Naive thymus-derived CD4-positive, alpha-beta T cell (primary cell): ENCODE data around the gene TMEM178B. TPM values are rescaled to one million over a fixed set of nuclear protein-coding genes. Genes with fewer than 3 reads are reported as not detected.

Source experiments
- ATAC-seq: fragments of 150-1000 bp; cut with Tn5 transposase; 2 replicates; pipeline ENCODE4 v1.10.0; 2021; ENCODE audit warnings: mild to moderate bottlenecking, moderate library complexity
- CTCF ChIA-PET: fragments of 350-600 bp; sonication (Branson Sonifier 250); formaldehyde crosslinking; loops from one replicate; lab custom pipeline; 2021; ENCODE audit warnings: antibody characterized with exemption; lab: Charles Lee
- POLR2A ChIA-PET: fragments of 350-600 bp; sonication (Branson Sonifier 250); formaldehyde crosslinking; loops from one replicate; lab custom pipeline; 2021; ENCODE audit warnings: antibody characterized with exemption, inconsistent platforms; lab: Charles Lee
- DNase-seq, 9 donors: peaks; one replicate each; pipeline versions ENCODE4 v3.0.0 to v3.0.0-alpha.2; 2020 to 2022; ENCODE audit warnings: mixed read lengths in 1 of 9
- H3K27ac ChIP-seq: one replicate; pipeline ENCODE4 v1.7.0; 2013; ENCODE audit warnings: mild to moderate bottlenecking, low read depth, low read length, moderate library complexity
- H3K27me3 ChIP-seq, 2 donors: one replicate each; pipeline ENCODE4 v1.7.0; 2013; ENCODE audit warnings: low read length in 2 of 2, mild to moderate bottlenecking in 2 of 2, moderate library complexity in 2 of 2; ENCODE audit not compliant: control insufficient read depth in 2 of 2, insufficient read depth in 2 of 2
- H3K36me3 ChIP-seq, 3 experiments: 1 replicate in 2 of 3; 2 replicates in 1 of 3; pipeline ENCODE4 v1.7.0; 2013; ENCODE audit warnings: low read length in 3 of 3, mild to moderate bottlenecking in 3 of 3, moderate library complexity in 1 of 3; ENCODE audit not compliant: insufficient read depth in 3 of 3, control insufficient read depth in 2 of 3
- H3K4me1 ChIP-seq, 2 donors: one replicate each; pipeline ENCODE4 v1.7.0; 2013; ENCODE audit warnings: low read length in 2 of 2, mild to moderate bottlenecking in 2 of 2, moderate library complexity in 1 of 2; ENCODE audit not compliant: control insufficient read depth in 2 of 2, insufficient read depth in 2 of 2
- H3K4me3 ChIP-seq: 2 replicates; pipeline ENCODE4 v1.7.0; 2013; ENCODE audit warnings: mild to moderate bottlenecking, low read length
- H3K9me3 ChIP-seq, 3 experiments: 1 replicate in 2 of 3; 2 replicates in 1 of 3; pipeline ENCODE4 v1.7.0; 2013; ENCODE audit warnings: low read length in 3 of 3; ENCODE audit not compliant: control insufficient read depth in 2 of 3
- H3K27ac Mint-ChIP-seq, 9 donors: one replicate each; pipeline ENCODE4 v1.8.0; 2020 to 2022; ENCODE audit warnings: mixed read lengths in 9 of 9, mild to moderate bottlenecking in 8 of 9, moderate library complexity in 5 of 9, inconsistent platforms in 2 of 9
- H3K27me3 Mint-ChIP-seq, 5 donors: one replicate each; pipeline ENCODE4 v1.8.0; 2021 to 2022; ENCODE audit warnings: mixed read lengths in 5 of 5, mild to moderate bottlenecking in 1 of 5
- H3K36me3 Mint-ChIP-seq, 5 donors: one replicate each; pipeline ENCODE4 v1.8.0; 2020 to 2022; ENCODE audit warnings: mixed read lengths in 5 of 5, mild to moderate bottlenecking in 3 of 5, inconsistent platforms in 1 of 5
- H3K4me1 Mint-ChIP-seq, 7 donors: one replicate each; pipeline ENCODE4 v1.8.0; 2020 to 2022; ENCODE audit warnings: mixed read lengths in 7 of 7, mild to moderate bottlenecking in 3 of 7, inconsistent platforms in 1 of 7
- H3K4me3 Mint-ChIP-seq, 10 donors: one replicate each; pipeline ENCODE4 v1.8.0; 2020 to 2022; ENCODE audit warnings: mild to moderate bottlenecking in 10 of 10, mixed read lengths in 10 of 10, moderate library complexity in 6 of 10, inconsistent platforms in 2 of 10
- H3K9me3 Mint-ChIP-seq, 11 donors: one replicate each; pipeline ENCODE4 v1.8.0; 2020 to 2022; ENCODE audit warnings: mixed read lengths in 11 of 11, mild to moderate bottlenecking in 4 of 11, inconsistent platforms in 1 of 11, moderate library complexity in 1 of 11
- intact Hi-C, 2 donors: fragments of 100-400 bp; cut with micrococcal nuclease; formaldehyde crosslinking; loops; one replicate each; pipeline ENCODE4 v1.15.1; 2023
- polyA plus RNA-seq, 2 donors: library from polyadenylated mRNA; unstranded; fragments of 300-500 nt; fragmentation: Illumina TruSeq; gene quantifications; one replicate each; pipeline ENCODE4 v1.2.3, GENCODE V29; 2021
- total RNA-seq, 6 experiments: library from RNA in 5 of 6; stranded (reverse) in 5 of 6; gene quantifications; 1 replicate in 5 of 6; 2 replicates in 1 of 6; pipeline ENCODE4 v1.2.3 and lab custom pipeline; 2021 to 2026

Gene TMEM178B
- total and polyA plus RNA-seq, 7 experiments from 2014 or later: 0.05 to 3.0 (median 0.10) TPM; not detected in 4

- H3K9me3 ChIP-seq: no peaks in the 10 kb centered on the region
- no peaks in the 10 kb centered on the region for H3K4me1 ChIP-seq
- intact Hi-C loops: no loop called here
- no peak overlapping the region for H3K4me3 ChIP-seq
- no peaks in the 10 kb centered on the region for H3K36me3 ChIP-seq
- H3K27me3 ChIP-seq: no peaks in the 10 kb centered on the region
- ChIA-PET CTCF (no interaction called here), POLR2A (no interaction called here)
- Mint-ChIP-seq H3K4me1 (peaks cover 0 to 2% (median 0%) of the 10 kb centered on the region in 7 donors), H3K4me3 (no peak overlapping the region), H3K9me3 (peaks cover 0 to 2% (median 0%) of the 10 kb centered on the region in 11 donors), H3K36me3 (no peaks in the 10 kb centered on the region), H3K27me3 (peaks cover 3 to 25% (median 8%) of the 10 kb centered on the region in 5 donors), H3K27ac (no peak overlapping the region)
- DNase-seq: no peak
- H3K27ac ChIP-seq: no peak overlapping the region
- ATAC-seq: no peak
Measured at GRCh38 chr7:141439164-141439563, 365.3 kb downstream of the TMEM178B start.

GRCh38 chr7:141439776-141440175 lies 365.9 kb downstream of the TMEM178B start:
- ChIA-PET CTCF (no interaction called here), POLR2A (no interaction called here)
- DNase-seq (no peak), ATAC-seq (no peak)
- peaks cover 0 to 2% (median 0%) of the 10 kb centered on the region in 7 donors for H3K4me1 Mint-ChIP-seq
- Histone ChIP-seq H3K4me3 (no peak overlapping the region), H3K36me3 (no peaks in the 10 kb centered on the region), H3K27ac (no peak overlapping the region), H3K4me1 (no peaks in the 10 kb centered on the region), H3K9me3 (no peaks in the 10 kb centered on the region), H3K27me3 (no peaks in the 10 kb centered on the region)
- peaks cover 2 to 28% (median 7%) of the 10 kb centered on the region in 5 donors for H3K27me3 Mint-ChIP-seq
- no peaks in the 10 kb centered on the region for H3K36me3 Mint-ChIP-seq
- H3K9me3 Mint-ChIP-seq: no peaks in the 10 kb centered on the region
- intact Hi-C loops: no loop called here
- H3K4me3 Mint-ChIP-seq: no peak overlapping the region
- H3K27ac Mint-ChIP-seq: no peak overlapping the region

- DNase-seq (no peak), ATAC-seq (no peak)
- POLR2A ChIA-PET: no interaction called here
- H3K4me3 Mint-ChIP-seq: no peak overlapping the region
- Histone ChIP-seq H3K4me1 (no peaks in the 10 kb centered on the region), H3K27me3 (no peaks in the 10 kb centered on the region), H3K9me3 (no peaks in the 10 kb centered on the region), H3K4me3 (no peak overlapping the region), H3K27ac (no peak overlapping the region), H3K36me3 (no peaks in the 10 kb centered on the region)
- CTCF ChIA-PET: no interaction called here
- no peaks in the 10 kb centered on the region for H3K4me1 Mint-ChIP-seq
- intact Hi-C loops: no loop called here
- peaks cover 0 to 14% (median 0%) of the 10 kb centered on the region in 5 donors for H3K27me3 Mint-ChIP-seq
- H3K27ac Mint-ChIP-seq: no peak overlapping the region
- H3K9me3 Mint-ChIP-seq: peaks cover 0 to 2% (median 0%) of the 10 kb centered on the region in 11 donors
- no peaks in the 10 kb centered on the region for H3K36me3 Mint-ChIP-seq
Measured at GRCh38 chr7:141441837-141442627, 368.2 kb downstream of the TMEM178B start.

- Histone ChIP-seq H3K27me3 (no peaks in the 10 kb centered on the region), H3K9me3 (no peaks in the 10 kb centered on the region), H3K4me3 (no peak overlapping the region), H3K27ac (no peak overlapping the region), H3K4me1 (no peaks in the 10 kb centered on the region), H3K36me3 (no peaks in the 10 kb centered on the region)
- ChIA-PET POLR2A (no interaction called here), CTCF (no interaction called here)
- intact Hi-C loops: no loop called here
- Mint-ChIP-seq H3K27ac (no peak overlapping the region), H3K4me3 (no peak overlapping the region), H3K27me3 (peaks cover 0 to 18% (median 0%) of the 10 kb centered on the region in 5 donors), H3K4me1 (no peaks in the 10 kb centered on the region), H3K9me3 (peaks cover 0 to 4% (median 0%) of the 10 kb centered on the region in 11 donors), H3K36me3 (no peaks in the 10 kb centered on the region)
- ATAC-seq: no peak
- no peak for DNase-seq
Measured at GRCh38 chr7:141442781-141443180, 368.9 kb downstream of the TMEM178B start.

- ChIA-PET POLR2A (no interaction called here), CTCF (no interaction called here)
Measured at GRCh38 chr7:141444961-141445360, 371.1 kb downstream of the TMEM178B start.

GRCh38 chr7:141451232-141451631 lies 377.4 kb downstream of the TMEM178B start:
- ATAC-seq: no peak
- Mint-ChIP-seq H3K4me1 (no peaks in the 10 kb centered on the region), H3K36me3 (no peaks in the 10 kb centered on the region), H3K27ac (no peak overlapping the region), H3K4me3 (no peak overlapping the region), H3K27me3 (peaks cover 4 to 16% (median 12%) of the 10 kb centered on the region in 5 donors), H3K9me3 (peaks cover 0 to 4% (median 0%) of the 10 kb centered on the region in 11 donors)
- Histone ChIP-seq H3K9me3 (no peaks in the 10 kb centered on the region), H3K27me3 (no peaks in the 10 kb centered on the region), H3K27ac (no peak overlapping the region), H3K4me3 (no peak overlapping the region), H3K36me3 (no peaks in the 10 kb centered on the region), H3K4me1 (no peaks in the 10 kb centered on the region)
- ChIA-PET POLR2A (no interaction called here), CTCF (no interaction called here)
- no peak for DNase-seq
- intact Hi-C loops: no loop called here

More at GRCh38 chr7:141444961-141445360, 371.1 kb downstream of the TMEM178B start:
- no peak overlapping the region for H3K27ac ChIP-seq
- no peak overlapping the region for H3K4me3 ChIP-seq
- DNase-seq: no peak
- Mint-ChIP-seq H3K9me3 (peaks cover 0 to 4% (median 0%) of the 10 kb centered on the region in 11 donors), H3K27me3 (peaks cover 0 to 18% (median 6%) of the 10 kb centered on the region in 5 donors), H3K4me3 (no peak overlapping the region), H3K36me3 (no peaks in the 10 kb centered on the region), H3K4me1 (no peaks in the 10 kb centered on the region), H3K27ac (no peak overlapping the region)
- no peaks in the 10 kb centered on the region for H3K36me3 ChIP-seq
- no peak for ATAC-seq
- intact Hi-C loops: no loop called here
- H3K4me1 ChIP-seq: no peaks in the 10 kb centered on the region
- H3K27me3 ChIP-seq: no peaks in the 10 kb centered on the region
- no peaks in the 10 kb centered on the region for H3K9me3 ChIP-seq

GRCh38 chr7:141452911-141453310 lies 379.0 kb downstream of the TMEM178B start:
- CTCF ChIA-PET: no interaction called here
- no peak overlapping the region for H3K4me3 ChIP-seq
- H3K9me3 Mint-ChIP-seq: no peaks in the 10 kb centered on the region

More at GRCh38 chr7:141452911-141453310, 379.0 kb downstream of the TMEM178B start:
- POLR2A ChIA-PET: no interaction called here
- no peaks in the 10 kb centered on the region for H3K36me3 ChIP-seq
- no peaks in the 10 kb centered on the region for H3K9me3 ChIP-seq
- Mint-ChIP-seq H3K4me3 (no peak overlapping the region), H3K36me3 (no peaks in the 10 kb centered on the region), H3K27me3 (peaks cover 6 to 19% (median 14%) of the 10 kb centered on the region in 5 donors), H3K27ac (no peak overlapping the region), H3K4me1 (no peaks in the 10 kb centered on the region)
- H3K27ac ChIP-seq: no peak overlapping the region
- no peaks in the 10 kb centered on the region for H3K27me3 ChIP-seq
- intact Hi-C loops: no loop called here
- no peaks in the 10 kb centered on the region for H3K4me1 ChIP-seq
- no peak for DNase-seq
- ATAC-seq: no peak
